Activated effector memory CD4-positive, alpha-beta T cell treated with Interleukin-2 at 50 U/mL for 16 hours (primary cell): ENCODE measurements around the gene PRDM4.

Source experiments
- DNase-seq: peaks from one replicate; pipeline ENCODE4 v3.0.0-alpha.2; 2020

The PRDM4 gene

GRCh38 chr12:107684029-107684795, 76.7 kb downstream of the PRDM4 start:
- DNase-seq: no peak
